ENCODE measurements around the gene MPPED1.

Gene MPPED1

GRCh38 chr22:43478621-43479300, 66.9 kb downstream of the MPPED1 start:
- H3K36me3 ChIP-seq, result no peaks in the 10 kb centered on the region
- H3K9ac ChIP-seq, result no peak overlapping the region
- H3K9me3 ChIP-seq (replicated peaks in 1 of 11), result no peaks in the 10 kb centered on the region
- H3K4me3 ChIP-seq, result no peak overlapping the region
- H3K4me1 ChIP-seq, result peaks cover 36 to 55% (median 47%) of the 10 kb centered on the region in 10 experiments
- TF ChIP-seq Cebpa-rat (IDR thresholded peaks at IDR 0.05), result no peak
- H3K27me3 ChIP-seq, result no peaks in the 10 kb centered on the region
- peak overlapping the region in 10 of 11 experiments; percentile 63 to 89 (median 78); a peak in 14 of 22 replicates for H3K4me2 ChIP-seq
- H3K27ac ChIP-seq, result peak overlapping the region in 3 of 11 experiments; percentile 64 to 78 (median 78); a peak in 4 of 22 replicates
- no peaks in the 10 kb centered on the region for H4K20me1 ChIP-seq

- Histone ChIP-seq H3K9ac (peak overlapping the region in 9 of 11 experiments; percentile 29 to 64 (median 37); a peak in 11 of 22 replicates), H3K9me3 (replicated peaks in 1 of 11) (no peaks in the 10 kb centered on the region), H3K4me3 (no peak overlapping the region), H4K20me1 (no peaks in the 10 kb centered on the region), H3K27me3 (no peaks in the 10 kb centered on the region), H3K27ac (peak overlapping the region; percentile 36 to 78 (median 64); a peak in 20 of 22 replicates), H3K4me1 (peaks cover 36 to 55% (median 47%) of the 10 kb centered on the region in 10 experiments), H3K36me3 (no peaks in the 10 kb centered on the region), H3K4me2 (peak overlapping the region; percentile 63 to 89 (median 79))
- no peak for TF ChIP-seq Cebpa-rat (IDR thresholded peaks at IDR 0.05)
These were observed 67.6 kb downstream of the MPPED1 start for GRCh38 chr22:43479301-43479950.

- Histone ChIP-seq H3K27ac (peak overlapping the region; percentile 36 to 78 (median 64); a peak in 20 of 22 replicates), H4K20me1 (no peaks in the 10 kb centered on the region), H3K4me2 (peak overlapping the region; percentile 63 to 89 (median 79)), H3K9ac (peak overlapping the region in 9 of 11 experiments; percentile 29 to 64 (median 37); a peak in 11 of 22 replicates), H3K4me3 (no peak overlapping the region), H3K9me3 (replicated peaks in 1 of 11) (no peaks in the 10 kb centered on the region), H3K4me1 (peaks cover 36 to 55% (median 47%) of the 10 kb centered on the region in 10 experiments), H3K36me3 (no peaks in the 10 kb centered on the region), H3K27me3 (no peaks in the 10 kb centered on the region)
- TF ChIP-seq Cebpa-rat (IDR thresholded peaks at IDR 0.05), result no peak
These were observed 68.1 kb downstream of the MPPED1 start for GRCh38 chr22:43479962-43480361.

GRCh38 chr22:43481568-43482317, 69.9 kb downstream of the MPPED1 start:
- Histone ChIP-seq H4K20me1 (no peaks in the 10 kb centered on the region; a peak in 1 of 22 replicates), H3K36me3 (no peaks in the 10 kb centered on the region), H3K9ac (peak overlapping the region in 10 of 11 experiments; percentile 32 to 72 (median 52); a peak in 18 of 22 replicates), H3K4me2 (peak overlapping the region; percentile 73 to 90 (median 83)), H3K27ac (peak overlapping the region in 9 of 11 experiments; percentile 45 to 70 (median 64); a peak in 18 of 22 replicates), H3K4me3 (peak overlapping the region; percentile 28 to 64 (median 48); a peak in 17 of 20 replicates), H3K27me3 (no peaks in the 10 kb centered on the region), H3K4me1 (peaks cover 36 to 55% (median 47%) of the 10 kb centered on the region in 10 experiments), H3K9me3 (replicated peaks in 1 of 11) (no peaks in the 10 kb centered on the region)
- no peak for TF ChIP-seq Cebpa-rat (IDR thresholded peaks at IDR 0.05)

- H3K36me3 ChIP-seq, result no peaks in the 10 kb centered on the region
- H3K27me3 ChIP-seq, result no peaks in the 10 kb centered on the region
- H3K27ac ChIP-seq, result peak overlapping the region in 8 of 11 experiments; percentile 45 to 70 (median 63); a peak in 8 of 22 replicates
- TF ChIP-seq Cebpa-rat (IDR thresholded peaks at IDR 0.05), result no peak
- H3K9ac ChIP-seq, result peak overlapping the region in 9 of 11 experiments; percentile 38 to 72 (median 56); a peak in 15 of 22 replicates
- H3K4me1 ChIP-seq, result peaks cover 36 to 55% (median 47%) of the 10 kb centered on the region in 10 experiments
- H3K9me3 ChIP-seq (replicated peaks in 1 of 11), result no peaks in the 10 kb centered on the region
- H4K20me1 ChIP-seq, result no peaks in the 10 kb centered on the region; a peak in 1 of 22 replicates
- H3K4me2 ChIP-seq, result peak overlapping the region; percentile 73 to 90 (median 83)
- H3K4me3 ChIP-seq, result peak overlapping the region in 3 of 10 experiments; percentile 28 to 49 (median 47); a peak in 2 of 20 replicates
These were observed 70.5 kb downstream of the MPPED1 start for GRCh38 chr22:43482318-43482625.

- Histone ChIP-seq H3K4me2 (peak overlapping the region in 4 of 11 experiments; percentile 78 to 89 (median 84); a peak in 4 of 22 replicates), H3K9me3 (replicated peaks in 1 of 11) (no peaks in the 10 kb centered on the region), H4K20me1 (no peaks in the 10 kb centered on the region; a peak in 1 of 22 replicates), H3K4me1 (peaks cover 36 to 52% (median 47%) of the 10 kb centered on the region in 10 experiments), H3K4me3 (no peak overlapping the region), H3K36me3 (no peaks in the 10 kb centered on the region), H3K9ac (no peak overlapping the region), H3K27ac (no peak overlapping the region), H3K27me3 (no peaks in the 10 kb centered on the region)
- no peak for TF ChIP-seq Cebpa-rat (IDR thresholded peaks at IDR 0.05)
These were observed 71.5 kb downstream of the MPPED1 start for GRCh38 chr22:43483266-43483665.

- Histone ChIP-seq H3K4me1 (peaks cover 36 to 48% (median 44%) of the 10 kb centered on the region in 10 experiments), H3K27me3 (no peaks in the 10 kb centered on the region), H3K27ac (no peak overlapping the region), H3K9ac (no peak overlapping the region), H4K20me1 (no peaks in the 10 kb centered on the region; a peak in 1 of 22 replicates), H3K4me3 (no peak overlapping the region), H3K4me2 (no peak overlapping the region), H3K9me3 (replicated peaks in 1 of 11) (no peaks in the 10 kb centered on the region), H3K36me3 (no peaks in the 10 kb centered on the region)
- no peak for TF ChIP-seq Cebpa-rat (IDR thresholded peaks at IDR 0.05)
These were observed 71.9 kb downstream of the MPPED1 start for GRCh38 chr22:43483669-43484068.

GRCh38 chr22:43484227-43484626, 72.4 kb downstream of the MPPED1 start:
- Histone ChIP-seq H3K4me2 (no peak overlapping the region), H3K4me1 (peaks cover 34 to 42% (median 39%) of the 10 kb centered on the region in 10 experiments), H3K36me3 (no peaks in the 10 kb centered on the region), H3K27ac (no peak overlapping the region), H3K9me3 (replicated peaks in 1 of 11) (no peaks in the 10 kb centered on the region), H3K9ac (no peak overlapping the region), H3K4me3 (no peak overlapping the region), H4K20me1 (no peaks in the 10 kb centered on the region; a peak in 1 of 22 replicates), H3K27me3 (no peaks in the 10 kb centered on the region)
- no peak for TF ChIP-seq Cebpa-rat (IDR thresholded peaks at IDR 0.05)

Data from BLaER1 treated with 17β-estradiol and CSF1 and Interleukin-3, amounts not matched to agents 10 nM and 100 nM (cell line).